KG1 (cell line): ENCODE measurements around the gene ERFE.

ENCODE experiments used
- DNase-seq: peaks from one replicate; lab custom pipeline; 2025; lab: John Stamatoyannopoulos, UW

ERFE gene

DNA sequence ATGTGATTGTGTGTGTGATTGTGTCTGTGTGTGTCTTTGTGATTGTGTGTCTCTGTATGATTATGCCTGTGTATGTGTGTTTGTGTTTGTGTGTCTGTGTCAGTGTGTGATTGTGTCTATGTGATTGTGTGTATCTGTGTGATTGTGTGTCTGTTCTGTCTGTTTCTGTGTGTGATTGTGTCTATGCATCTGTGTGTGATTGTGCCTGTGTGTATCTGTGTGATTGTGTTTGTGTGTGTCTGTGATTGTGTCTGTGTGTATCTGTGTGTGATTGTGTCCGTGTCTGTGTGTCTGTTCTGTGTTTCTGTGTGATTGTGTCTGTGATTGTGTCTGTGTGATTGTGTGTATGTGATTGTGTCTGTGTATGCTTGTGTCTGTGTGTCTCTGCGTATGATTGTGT, 32.4 kb upstream of the ERFE start:
- DNase-seq, result no peak

DNA sequence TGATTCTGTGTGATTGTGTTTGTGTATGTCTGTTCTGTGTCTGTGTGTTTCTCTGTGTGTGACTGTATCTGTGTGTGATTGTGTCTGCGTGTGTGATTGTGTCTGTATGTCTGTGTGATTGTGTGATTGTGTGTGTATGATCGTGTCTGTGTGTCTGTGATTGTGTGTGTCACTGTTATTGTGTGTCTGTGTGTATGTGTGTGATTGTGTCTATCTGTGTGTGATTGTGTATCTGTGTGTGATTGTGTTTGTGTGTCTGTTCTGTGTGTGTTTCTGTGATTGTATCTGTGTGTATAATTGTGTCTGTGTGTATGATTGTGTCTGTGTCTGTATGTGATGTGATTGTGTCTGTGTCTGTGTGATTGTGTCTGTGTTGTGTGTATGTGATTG, 32.0 kb upstream of the ERFE start:
- DNase-seq, result no peak

DNA sequence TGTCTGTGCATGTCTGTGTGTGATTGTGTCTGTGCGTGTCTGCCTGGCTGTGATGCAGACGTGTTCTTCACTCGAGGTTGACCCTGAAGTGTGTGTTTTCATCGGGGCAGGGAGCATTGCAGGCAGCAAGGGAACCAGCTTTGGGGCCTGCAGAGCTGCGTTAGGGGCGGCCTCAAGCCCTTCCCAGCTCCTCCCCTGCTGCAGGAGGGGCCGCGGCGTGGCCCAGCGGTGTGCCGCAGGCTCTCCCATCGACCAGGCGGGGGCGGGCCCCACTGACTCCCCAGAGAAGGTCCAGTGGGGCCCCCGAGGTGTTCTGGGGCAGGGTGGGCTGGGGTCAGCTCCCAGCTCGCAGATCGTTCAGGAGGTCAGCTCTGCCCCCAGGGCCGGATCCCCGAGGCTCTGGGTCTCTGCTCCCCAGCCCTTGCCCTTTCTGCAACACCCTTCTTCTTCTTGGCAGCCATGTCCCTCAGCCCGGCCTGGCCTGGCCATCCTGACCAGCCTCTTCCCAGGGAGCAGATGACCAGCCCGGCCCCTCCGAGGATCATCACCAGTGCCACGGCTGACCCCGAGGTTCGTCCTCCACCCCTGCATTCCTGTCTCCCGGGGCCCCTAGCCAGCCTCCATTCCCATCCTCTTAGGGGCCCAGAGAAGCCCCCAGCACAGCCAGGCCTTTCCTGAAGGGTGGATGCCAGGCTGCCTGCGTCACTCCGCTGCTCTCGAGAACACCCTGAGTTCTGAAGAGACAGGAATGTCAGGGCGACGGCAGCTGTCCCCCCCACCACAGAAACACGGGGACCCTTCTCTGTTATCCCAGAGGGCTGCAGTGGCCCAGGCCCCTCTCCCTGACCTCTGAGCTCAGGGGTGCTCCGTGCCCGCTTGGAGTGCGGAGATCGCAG, 31.4 kb upstream of the ERFE start:
- DNase-seq, result no peak

- DNase-seq, result no peak
These were observed 30.7 kb upstream of the ERFE start for GRCh38 chr2:238128061-238128440.

- DNase-seq, result no peak
These were observed 30.2 kb upstream of the ERFE start for GRCh38 chr2:238128534-238129001.

DNA sequence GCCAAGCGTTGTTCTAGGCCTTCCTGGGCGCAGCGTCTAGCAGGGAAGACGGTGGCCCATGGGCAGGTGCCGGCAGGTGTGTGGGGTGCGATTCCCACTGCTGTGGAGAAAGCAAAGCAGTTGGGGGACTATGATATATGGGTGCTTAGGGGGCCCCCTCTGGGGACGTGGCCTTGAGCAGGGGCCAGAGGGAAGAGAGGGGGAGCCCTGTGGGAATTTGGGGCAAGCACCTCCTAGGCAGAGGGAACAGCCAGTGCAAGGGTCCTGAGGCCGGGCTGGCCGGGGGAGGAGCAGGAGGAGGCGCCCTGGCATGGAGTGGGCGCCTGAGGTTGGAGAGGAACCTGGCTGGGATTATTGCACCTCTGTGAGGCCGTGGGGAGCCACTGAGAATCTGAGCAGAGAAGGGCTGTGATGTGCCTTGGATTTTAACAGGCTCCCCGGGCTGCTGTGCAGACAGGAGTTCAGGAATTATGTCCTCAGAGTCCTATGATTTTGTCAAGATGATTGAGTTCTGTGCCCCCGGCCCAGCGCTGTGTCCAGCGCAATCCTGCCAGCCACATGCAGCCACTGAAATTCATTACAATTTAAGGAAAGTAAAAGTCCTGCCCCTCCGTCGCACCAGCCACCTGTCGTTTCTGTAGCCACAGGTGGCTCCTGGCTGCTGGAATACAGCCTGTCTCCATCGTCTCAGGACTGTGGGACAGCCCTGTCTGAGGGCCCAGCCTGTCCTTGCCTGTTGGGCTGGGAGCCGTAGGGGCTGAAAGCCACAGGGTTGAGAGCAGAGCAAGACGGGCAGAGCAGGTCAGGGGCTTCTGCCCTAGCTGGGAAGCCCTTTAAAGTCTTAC, 29.4 kb upstream of the ERFE start:
- DNase-seq, result no peak

DNA sequence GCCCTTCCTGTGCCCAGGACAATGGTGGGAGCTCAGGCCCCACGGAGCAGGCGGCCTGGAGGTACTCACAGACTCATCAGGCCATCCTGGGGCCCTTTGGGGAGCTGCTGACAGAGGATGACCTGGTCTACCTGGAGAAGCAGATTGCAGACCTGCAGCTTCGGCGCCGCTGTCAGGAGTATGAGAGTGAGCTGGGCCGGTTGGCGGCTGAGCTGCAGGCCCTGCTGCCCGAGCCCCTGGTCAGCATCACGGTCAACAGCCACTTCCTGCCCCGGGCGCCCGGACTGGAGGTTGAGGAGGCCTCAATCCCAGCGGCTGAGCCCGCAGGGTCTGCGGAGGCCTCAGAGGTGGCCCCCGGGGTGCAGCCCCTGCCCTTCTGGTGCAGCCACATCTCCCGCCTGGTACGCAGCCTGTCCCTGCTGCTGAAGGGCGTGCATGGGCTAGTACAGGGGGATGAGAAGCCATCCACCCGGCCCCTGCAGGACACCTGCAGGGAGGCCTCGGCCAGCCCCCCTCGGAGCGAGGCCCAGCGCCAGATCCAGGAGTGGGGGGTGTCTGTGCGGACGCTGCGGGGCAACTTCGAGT, 28.6 kb upstream of the ERFE start:
- DNase-seq, result no peak

DNA sequence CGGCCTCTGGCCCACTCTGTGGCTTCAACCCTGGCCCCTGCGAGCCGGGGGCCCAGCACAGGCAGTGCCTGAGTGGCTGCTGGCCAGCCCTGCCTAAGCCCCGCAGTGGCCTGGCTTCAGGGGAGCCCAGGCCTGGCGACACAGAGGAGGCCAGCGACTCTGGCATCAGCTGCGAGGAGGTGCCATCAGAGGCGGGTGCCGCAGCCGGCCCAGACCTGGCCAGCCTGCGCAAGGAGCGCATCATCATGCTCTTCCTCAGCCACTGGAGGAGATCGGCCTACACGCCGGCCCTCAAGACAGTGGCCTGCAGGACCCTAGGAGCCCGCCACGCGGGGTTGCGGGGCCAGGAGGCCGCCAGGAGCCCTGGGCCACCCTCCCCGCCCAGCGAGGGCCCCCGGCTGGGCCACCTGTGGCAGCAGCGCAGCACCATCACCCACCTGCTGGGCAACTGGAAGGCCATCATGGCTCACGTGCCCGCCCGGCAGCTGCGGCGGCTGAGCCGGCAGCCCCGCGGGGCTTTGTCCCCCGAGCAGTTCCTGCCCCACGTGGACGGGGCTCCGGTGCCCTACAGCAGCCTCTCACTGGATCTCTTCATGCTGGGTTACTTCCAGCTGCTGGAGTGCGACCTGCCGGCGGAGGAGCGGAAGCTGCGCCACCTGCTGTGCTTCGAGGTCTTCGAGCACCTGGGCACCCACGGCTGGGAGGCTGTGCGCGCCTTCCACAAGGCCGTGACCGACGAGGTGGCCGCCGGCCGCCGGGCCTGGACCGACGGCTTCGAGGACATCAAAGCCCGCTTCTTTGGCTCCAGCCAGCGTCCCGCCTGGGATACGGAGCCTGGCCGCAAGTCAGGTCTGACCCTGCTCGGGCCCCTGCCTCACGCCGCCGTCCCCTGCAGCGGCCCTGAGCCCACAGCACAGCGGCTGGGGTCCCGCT, 27.8 kb upstream of the ERFE start:
- DNase-seq, result no peak

DNA sequence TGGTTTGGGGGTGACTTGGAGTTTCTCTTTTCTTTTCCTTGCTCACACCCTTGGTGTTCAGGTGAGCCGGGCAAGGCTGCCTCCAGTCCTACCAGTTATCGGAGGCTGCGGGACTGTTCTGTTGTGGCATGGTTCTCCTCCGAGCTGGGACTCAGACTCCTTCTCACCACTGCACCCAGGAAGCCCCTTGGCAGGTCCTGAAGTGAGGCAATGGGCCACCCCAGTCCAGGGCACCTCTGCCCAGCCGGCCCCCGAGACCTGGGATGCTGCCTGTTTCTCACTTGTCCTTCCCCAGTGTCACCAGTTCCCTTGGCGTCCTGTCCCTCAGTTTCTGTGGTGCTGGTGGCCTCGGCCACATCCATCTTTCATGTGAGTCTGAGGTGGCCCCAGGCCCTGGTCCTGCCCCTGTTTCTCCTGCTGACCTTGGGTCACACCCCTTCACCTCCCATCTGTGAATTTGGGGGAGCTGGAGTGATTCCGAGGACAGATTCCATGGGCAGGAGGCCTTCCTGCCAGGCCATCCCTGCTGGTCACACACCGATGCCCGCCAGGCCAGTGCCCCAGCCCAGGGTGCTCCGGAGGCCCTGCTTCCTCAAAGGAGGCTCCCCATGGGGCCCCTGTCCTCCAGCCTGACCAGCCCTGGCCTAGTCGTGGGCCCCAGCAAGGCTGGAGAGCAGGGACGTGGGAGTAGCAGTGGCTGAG, 26.9 kb upstream of the ERFE start:
- DNase-seq, result no peak

DNA sequence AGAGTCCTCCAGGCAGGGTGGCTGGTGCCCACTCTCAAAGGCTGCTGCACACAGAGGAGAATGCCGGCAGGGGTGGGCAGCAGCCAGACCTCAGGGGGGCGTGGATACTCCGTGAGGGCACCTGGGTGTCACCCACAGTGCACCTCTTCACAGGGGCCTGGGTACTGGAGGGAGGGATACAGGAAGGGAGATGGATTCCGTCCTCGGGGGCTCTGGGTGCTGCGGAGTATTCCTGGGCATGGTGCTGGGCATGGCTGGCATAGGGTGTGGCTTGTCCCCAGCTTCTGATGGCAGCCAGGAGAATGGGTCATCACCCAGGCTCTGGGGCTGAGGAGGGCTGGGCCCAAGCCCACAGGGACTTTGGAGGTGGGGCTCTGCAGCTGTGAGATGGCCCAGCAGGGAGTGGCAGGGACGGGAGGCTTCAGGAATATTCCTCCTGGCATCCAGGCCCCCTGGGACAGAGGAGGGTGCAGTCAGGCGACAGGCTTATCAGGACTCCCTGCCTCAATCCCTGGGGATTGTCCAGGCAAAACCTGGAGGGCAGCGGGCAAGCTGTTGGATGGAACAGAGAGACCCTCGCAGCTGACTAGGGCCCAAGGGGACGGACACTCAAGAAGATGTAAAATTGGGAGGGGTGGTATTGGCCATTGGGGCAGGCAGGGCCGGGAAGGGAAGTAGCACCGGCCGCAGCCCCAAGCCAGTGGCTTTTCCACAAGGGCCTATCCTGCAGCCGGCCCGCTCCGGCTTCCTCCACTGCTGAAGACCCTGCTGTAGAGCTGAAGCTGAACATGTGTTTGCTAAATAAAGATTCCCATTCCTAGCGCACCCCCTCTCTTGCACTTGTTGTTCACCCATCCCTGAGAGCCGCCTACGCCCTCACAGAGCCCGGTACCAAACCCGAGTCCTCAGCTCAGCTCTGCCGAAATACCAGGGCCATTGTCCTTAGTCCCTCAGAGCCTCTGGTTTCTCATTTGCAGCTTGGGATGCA, 26.0 kb upstream of the ERFE start:
- no peak for DNase-seq

DNA sequence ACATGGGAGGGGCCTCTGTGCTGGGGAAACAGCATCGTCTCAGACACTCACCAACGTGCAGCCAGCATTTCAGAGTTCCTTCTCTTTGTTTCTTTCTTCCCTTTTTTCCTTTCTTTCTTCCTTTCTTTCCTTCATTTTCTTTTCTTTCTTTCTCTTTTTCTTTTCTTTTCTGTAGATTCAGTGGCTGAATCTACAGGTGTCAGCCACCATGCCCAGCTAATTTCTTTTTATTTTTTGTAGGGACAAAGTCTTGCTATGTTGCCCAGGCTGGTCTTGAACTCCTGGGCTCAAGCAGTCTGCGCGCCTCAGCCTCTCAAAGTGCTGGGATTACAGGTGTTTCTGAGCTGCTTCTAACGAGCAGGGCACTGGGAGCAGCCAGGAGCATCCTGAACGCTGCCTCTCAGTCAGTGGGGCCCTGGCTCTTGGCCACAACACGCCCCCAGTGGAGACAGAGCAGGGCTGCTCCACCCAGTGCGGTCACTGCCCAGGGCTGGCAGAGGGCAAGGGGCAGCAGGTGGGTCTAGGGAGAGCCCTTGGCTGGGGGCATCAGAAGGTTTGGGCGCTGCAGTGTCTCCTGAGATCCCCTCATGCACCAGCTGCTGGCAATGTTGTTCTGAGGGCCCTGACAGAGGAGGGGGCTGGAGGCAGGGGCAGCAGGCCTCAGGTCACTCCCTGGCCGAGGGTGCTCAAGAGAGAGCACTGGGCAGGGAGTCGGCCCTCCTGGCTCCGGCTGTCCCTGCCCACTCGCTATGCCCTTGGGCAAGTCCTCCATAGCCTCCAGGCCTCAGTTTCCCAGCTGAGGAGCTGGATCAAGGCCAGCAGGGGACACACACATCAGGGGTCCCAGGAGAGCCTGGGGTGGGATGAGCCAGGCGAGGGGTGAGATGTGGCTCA, 25.0 kb upstream of the ERFE start:
- no peak for DNase-seq

GRCh38 chr2:238134393-238134785, 24.4 kb upstream of the ERFE start:
- DNase-seq, result no peak

GRCh38 chr2:238135601-238136150, 23.1 kb upstream of the ERFE start:
- no peak for DNase-seq

- DNase-seq, result no peak
These were observed 21.8 kb upstream of the ERFE start for GRCh38 chr2:238136820-238137537.

DNA sequence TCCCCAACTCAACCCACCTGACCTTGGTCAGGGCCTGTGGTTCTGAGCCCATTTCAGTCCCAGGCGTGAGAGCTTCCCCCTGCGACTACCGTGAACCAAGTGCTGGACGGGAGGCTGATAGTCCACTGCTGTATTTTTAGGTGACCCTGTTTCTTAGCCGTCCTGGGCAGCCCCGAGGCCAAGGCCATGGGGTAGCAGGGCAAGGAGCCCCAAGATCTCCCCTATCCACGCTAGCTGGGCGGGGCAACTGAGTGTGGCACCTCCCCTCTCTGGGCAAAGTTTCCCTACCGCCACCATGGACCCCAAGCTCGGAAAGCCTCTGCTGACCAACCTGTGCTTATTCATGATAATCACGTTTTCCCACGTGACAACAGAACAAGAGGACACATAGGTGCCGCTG, 20.9 kb upstream of the ERFE start:
- DNase-seq, result no peak

DNA sequence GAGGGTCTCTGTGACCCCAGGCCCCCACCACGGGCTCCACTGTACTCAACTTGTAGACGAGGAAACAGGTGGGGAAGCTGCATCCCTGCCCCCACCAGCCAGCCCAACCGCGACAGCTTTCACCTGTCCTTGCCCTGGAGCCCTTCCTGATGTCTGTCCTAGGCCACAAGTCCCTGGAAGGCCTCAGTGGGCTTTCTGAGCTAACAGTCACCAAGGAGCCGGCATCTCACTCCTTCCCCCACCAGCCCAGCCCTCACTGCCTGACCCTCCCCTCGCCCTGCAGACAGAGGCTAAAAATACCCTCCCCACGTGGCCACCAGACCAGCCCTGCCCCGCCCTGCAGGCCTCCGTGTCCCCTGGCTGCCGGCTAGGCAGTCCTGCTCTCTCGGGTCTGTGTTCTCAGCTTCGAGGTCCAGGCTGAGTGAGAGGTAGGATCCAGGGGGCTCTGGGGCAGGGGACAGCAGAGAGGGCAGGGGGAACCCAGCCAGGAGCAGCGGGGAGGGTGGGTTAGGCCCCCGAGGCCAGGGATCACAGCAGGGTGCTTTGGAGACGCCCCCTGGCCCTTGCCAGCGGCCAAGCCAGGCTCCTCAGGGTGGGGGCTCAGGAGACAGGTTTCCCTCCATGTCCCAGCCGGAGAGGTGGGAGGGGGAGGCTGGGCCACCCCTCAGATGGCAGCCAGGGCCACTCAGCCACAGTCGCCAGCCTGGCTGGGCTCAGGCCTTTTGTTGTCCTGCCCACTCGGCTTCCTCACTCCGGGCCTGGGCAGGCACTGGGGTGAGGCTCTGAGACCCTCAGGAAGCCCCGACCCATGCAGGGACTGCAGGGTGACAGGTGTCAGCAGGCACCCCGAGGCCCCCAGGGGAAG, 20.2 kb upstream of the ERFE start, which contains the start of gene KLHL30:
KLHL30 (plus strand) TSS at position 338 of the 865 bp plus-strand sequence. CDS start 2,087 bp downstream, outside the sequence.
- DNase-seq, result no peak
